H1 (cell line): ENCODE data around the gene MMAB. TPM values are rescaled to one million over a fixed set of nuclear protein-coding genes. Genes with fewer than 3 reads are reported as not detected.

Experiments used
- CTCF ChIA-PET: fragments of 300-600 bp; sonication (Branson Sonifier 250); formaldehyde crosslinking; loops from one replicate; lab custom pipeline; 2021; ENCODE audit not compliant: partially characterized antibody; lab: Charles Lee
- POLR2A ChIA-PET: fragments of 300-600 bp; sonication (Branson Sonifier 250); formaldehyde crosslinking; loops from one replicate; lab custom pipeline; 2021; ENCODE audit warnings: inconsistent platforms; ENCODE audit not compliant: partially characterized antibody; lab: Charles Lee
- DNase-seq, 2 experiments: peaks; one replicate each; pipeline versions ENCODE4 v3.0.0 to v3.0.0-alpha.2; 2010 to 2022; ENCODE audit warnings: low spot score in 2 of 2, low read depth in 1 of 2, mixed read lengths in 1 of 2
- FAIRE-seq: peaks from 2 replicates; lab custom pipeline; 2011; peaks lifted over from hg19 to GRCh38; lab: Jason Lieb, UNC
- H2AFZ ChIP-seq: 2 replicates; pipeline ENCODE4 v1.8.1; 2012; ENCODE audit warnings: low read length, inconsistent platforms
- H2AK5ac ChIP-seq: 2 replicates; pipeline ENCODE4 v1.6.1; 2013; ENCODE audit warnings: low read depth, low read length
- H2BK120ac ChIP-seq: replicated peaks from 2 replicates; pipeline ENCODE3; 2013; ENCODE audit warnings: low read depth, low read length, inconsistent platforms
- H2BK12ac ChIP-seq: 2 replicates; pipeline ENCODE4 v1.6.1; 2013; ENCODE audit warnings: low read depth, low read length
- H2BK15ac ChIP-seq: 2 replicates; pipeline ENCODE4 v1.6.1; 2013; ENCODE audit warnings: low read length
- H2BK20ac ChIP-seq: 2 replicates; pipeline ENCODE4 v1.6.1; 2013; ENCODE audit warnings: low read length
- H2BK5ac ChIP-seq: 2 replicates; pipeline ENCODE4 v1.6.1; 2013; ENCODE audit warnings: low read depth, low read length
- H3K14ac ChIP-seq: 2 replicates; pipeline ENCODE4 v1.6.1; 2013; ENCODE audit warnings: inconsistent platforms; ENCODE audit not compliant: insufficient read length
- H3K18ac ChIP-seq: 2 replicates; pipeline ENCODE4 v1.6.1; 2013; ENCODE audit warnings: low read length; ENCODE audit errors: extremely low read depth
- H3K23ac ChIP-seq: 2 replicates; pipeline ENCODE4 v1.6.1; 2013; ENCODE audit warnings: inconsistent platforms; ENCODE audit not compliant: insufficient read length
- H3K23me2 ChIP-seq: 2 replicates; pipeline ENCODE4 v1.6.1; 2013; ENCODE audit warnings: low read depth, low read length
- H3K27ac ChIP-seq: 2 replicates; pipeline ENCODE4 v1.6.1; 2011; ENCODE audit warnings: low read depth, low read length, inconsistent platforms
- H3K27me3 ChIP-seq, 4 experiments: replicated peaks in 1 of 4; 1 replicate in 1 of 4; 2 replicates in 3 of 4; pipeline versions ENCODE4 v1.6.1 to v1.8.1; 2011 to 2013; ENCODE audit warnings: low read length in 3 of 4, mild to moderate bottlenecking in 3 of 4, inconsistent platforms in 2 of 4, mixed read lengths in 2 of 4, moderate library complexity in 1 of 4; ENCODE audit not compliant: control insufficient read depth in 3 of 4, insufficient read depth in 3 of 4; ENCODE audit errors: extremely low read depth in 1 of 4
- H3K36me3 ChIP-seq, 4 experiments: 2 replicates each; pipeline versions ENCODE4 v1.6.1 to v1.8.1; 2011 to 2013; ENCODE audit warnings: mild to moderate bottlenecking in 4 of 4, low read length in 3 of 4, moderate library complexity in 2 of 4, control low read depth in 1 of 4, inconsistent platforms in 1 of 4; ENCODE audit not compliant: insufficient read depth in 4 of 4, control insufficient read depth in 2 of 4
- H3K4ac ChIP-seq: replicated peaks from 2 replicates; pipeline ENCODE3; 2013; ENCODE audit warnings: low read length, low read depth, mixed read lengths, inconsistent platforms; ENCODE audit not compliant: insufficient read length
- H3K4me1 ChIP-seq, 4 experiments: replicated peaks in 1 of 4; 1 replicate in 1 of 4; 2 replicates in 3 of 4; pipeline versions ENCODE4 v1.6.1 to v1.8.1; 2011 to 2013; ENCODE audit warnings: low read length in 3 of 4, inconsistent platforms in 2 of 4, mixed read lengths in 1 of 4; ENCODE audit not compliant: insufficient read depth in 4 of 4, control insufficient read depth in 3 of 4
- H3K4me2 ChIP-seq, 2 experiments: 2 replicates each; pipeline versions ENCODE4 v1.6.1 to v1.8.1; 2011 to 2013; ENCODE audit warnings: low read depth in 2 of 2, low read length in 2 of 2, control low read depth in 1 of 2, inconsistent platforms in 1 of 2, mild to moderate bottlenecking in 1 of 2; ENCODE audit not compliant: insufficient read depth in 1 of 2
- H3K4me3 ChIP-seq, 4 experiments: fragments of 200-600, 300-600 bp in 1 of 4; sonication (generic), shearing (Covaris generic), sonication (Bioruptor Twin) in 1 of 4; 2 replicates each; pipeline versions ENCODE4 v1.5.1 to v1.8.1; 2011 to 2016; ENCODE audit warnings: low read length in 4 of 4, low read depth in 3 of 4, control low read depth in 2 of 4, inconsistent platforms in 2 of 4, mild to moderate bottlenecking in 2 of 4, mixed read lengths in 1 of 4, moderate library complexity in 1 of 4; ENCODE audit not compliant: insufficient read depth in 2 of 4; ENCODE audit errors: extremely low read depth in 1 of 4
- H3K56ac ChIP-seq: replicated peaks from 2 replicates; pipeline ENCODE3; 2013; ENCODE audit warnings: low read depth, mild to moderate bottlenecking, mixed read lengths, low read length, inconsistent platforms; ENCODE audit not compliant: insufficient read length
- H3K79me1 ChIP-seq: 2 replicates; pipeline ENCODE4 v1.6.1; 2013; ENCODE audit warnings: low read depth, low read length, control low read depth
- H3K79me2 ChIP-seq, 2 experiments: 2 replicates each; pipeline versions ENCODE4 v1.6.1 to v1.8.1; 2012 to 2013; ENCODE audit warnings: low read length in 2 of 2, mild to moderate bottlenecking in 2 of 2, inconsistent platforms in 1 of 2; ENCODE audit not compliant: insufficient read depth in 2 of 2, control insufficient read depth in 1 of 2
- H3K9ac ChIP-seq, 4 experiments: replicated peaks in 1 of 4; 1 replicate in 1 of 4; 2 replicates in 3 of 4; pipeline versions ENCODE4 v1.6.1 to v1.8.1; 2011 to 2013; ENCODE audit warnings: low read depth in 3 of 4, low read length in 3 of 4, control low read depth in 2 of 4, mild to moderate bottlenecking in 2 of 4, moderate library complexity in 2 of 4, inconsistent platforms in 1 of 4; ENCODE audit errors: extremely low read depth in 1 of 4
- H3K9me3 ChIP-seq, 2 experiments: 2 replicates each; pipeline versions ENCODE4 v1.6.1 to v1.8.1; 2012 to 2013; ENCODE audit warnings: mild to moderate bottlenecking in 2 of 2, moderate library complexity in 2 of 2, control low read depth in 1 of 2, inconsistent platforms in 1 of 2, low read depth in 1 of 2, low read length in 1 of 2, mixed read lengths in 1 of 2; ENCODE audit not compliant: insufficient read depth in 2 of 2
- H4K20me1 ChIP-seq, 2 experiments: replicated peaks in 1 of 2; 2 replicates each; pipeline versions ENCODE3 to v1.8.1; 2011 to 2013; ENCODE audit warnings: inconsistent platforms in 2 of 2, low read length in 2 of 2, mild to moderate bottlenecking in 1 of 2; ENCODE audit not compliant: insufficient read depth in 2 of 2, control insufficient read depth in 1 of 2
- H4K5ac ChIP-seq: 2 replicates; pipeline ENCODE4 v1.6.1; 2013; ENCODE audit warnings: low read length, low read depth, mixed read lengths, inconsistent platforms; ENCODE audit not compliant: insufficient read length
- H4K8ac ChIP-seq: 2 replicates; pipeline ENCODE4 v1.8.0; 2013; ENCODE audit warnings: mild to moderate bottlenecking, moderate library complexity, low read length, inconsistent platforms; ENCODE audit not compliant: insufficient read depth; ENCODE audit errors: extremely low read depth
- H4K91ac ChIP-seq: replicated peaks from 2 replicates; pipeline ENCODE3; 2013; ENCODE audit warnings: low read length, mixed read lengths, inconsistent platforms; ENCODE audit not compliant: insufficient read length
- BACH1 ChIP-seq: IDR thresholded peaks from 2 replicates; pipeline ENCODE4 v1.6.1; 2012; ENCODE audit warnings: low read length, improper control_type of control experiment
- BCL11A ChIP-seq, 2 experiments: IDR thresholded peaks; one replicate each; pipeline ENCODE4 v1.6.1; 2011; ENCODE audit warnings: low read depth in 2 of 2, low read length in 2 of 2, mild to moderate bottlenecking in 2 of 2
- CTBP2 ChIP-seq: IDR thresholded peaks from 2 replicates; pipeline ENCODE4 v1.7.0; 2011; ENCODE audit warnings: borderline replicate concordance, mild to moderate bottlenecking, moderate library complexity, mixed read lengths, low read length; ENCODE audit not compliant: insufficient read depth, insufficient read length
- EGR1 ChIP-seq: IDR thresholded peaks from 2 replicates; pipeline ENCODE4 v1.6.1; 2011; ENCODE audit warnings: low read depth, low read length, borderline replicate concordance
- HDAC6 ChIP-seq: IDR thresholded peaks from one replicate; pipeline ENCODE4 v1.7.1; 2012; ENCODE audit warnings: low read depth, mild to moderate bottlenecking, inconsistent platforms, low read length, moderate library complexity
- KDM4A ChIP-seq: IDR thresholded peaks from one replicate; pipeline ENCODE4 v1.7.1; 2012; ENCODE audit warnings: low read depth, mild to moderate bottlenecking, moderate library complexity, low read length, inconsistent platforms; ENCODE audit not compliant: severe bottlenecking
- PHF8 ChIP-seq: fragments of 200-600 bp; sonication (generic); conservative IDR thresholded peaks from 2 replicates; pipeline ENCODE4 v1.7.1; 2012; ENCODE audit warnings: low read depth, mild to moderate bottlenecking, inconsistent platforms, low read length, moderate library complexity
- RBBP5 ChIP-seq: IDR thresholded peaks from 2 replicates; pipeline ENCODE4 v1.7.1; 2012; ENCODE audit warnings: low read depth, mild to moderate bottlenecking, inconsistent platforms, low read length, moderate library complexity, borderline replicate concordance
- SAP30 ChIP-seq: fragments of 300-600 bp; sonication (generic); IDR thresholded peaks from 2 replicates; pipeline ENCODE4 v1.7.1; 2012; ENCODE audit warnings: low read length, moderate library complexity, mild to moderate bottlenecking, inconsistent platforms; ENCODE audit not compliant: insufficient read depth, insufficient replicate concordance
- SP4 ChIP-seq: IDR thresholded peaks from 2 replicates; pipeline ENCODE4 v1.6.1; 2012; ENCODE audit warnings: low read length, inconsistent platforms
- TAF1 ChIP-seq: IDR thresholded peaks from 2 replicates; pipeline ENCODE4 v1.6.1; 2011; ENCODE audit warnings: mild to moderate bottlenecking, low read depth, low read length
- TCF12 ChIP-seq: IDR thresholded peaks from 2 replicates; pipeline ENCODE4 v1.6.1; 2011; ENCODE audit warnings: low read depth, mild to moderate bottlenecking, low read length
- TEAD4 ChIP-seq: IDR thresholded peaks from 2 replicates; pipeline ENCODE4 v1.6.1; 2012; ENCODE audit warnings: low read depth, low read length, inconsistent platforms, mixed read lengths
- YY1 ChIP-seq: IDR thresholded peaks from 2 replicates; pipeline ENCODE4 v1.6.1; 2011; ENCODE audit warnings: low read depth, mild to moderate bottlenecking, low read length
- WGBS, 2 experiments: shearing (Covaris generic) in 1 of 2; methylation state at CpG; one replicate each; pipeline versions ENCODE4 v1.1.6 to v1.1.7; 2013 to 2015; ENCODE audit warnings: low lambda C conversion rate in 2 of 2, mixed read lengths in 2 of 2, inconsistent platforms in 1 of 2, low coverage in 1 of 2, missing lambda C conversion rate in 1 of 2; ENCODE audit not compliant: insufficient replicate concordance in 2 of 2, insufficient coverage in 1 of 2, insufficient read length in 1 of 2; ENCODE audit errors: extremely low coverage in 1 of 2, missing lambda C conversion rate in 1 of 2; 5-methylcytosine and 5-hydroxymethylcytosine counted together
- polyA plus RNA-seq, 7 experiments: library from polyadenylated mRNA; depleted of rRNA in 3 of 7; stranded (reverse) in 5 of 7; unstranded in 2 of 7; fragments of >200 nt in 5 of 7; fragments of 200-250 nt in 2 of 7; gene quantifications; 1 replicate in 5 of 7; 2 replicates in 1 of 7; 4 replicates in 1 of 7; pipeline versions ENCODE4 v1.2.1 to v1.2.3, GENCODE V29; 2011 to 2013; ENCODE audit warnings: missing spikeins in 2 of 7, mixed read lengths in 2 of 7
- total RNA-seq: library from RNA; stranded (reverse); fragmentation: NEBNext Ultra II Directional; extraction: Animal tissue kit (Norgen Biotek cat#: 25700); gene quantifications from 2 replicates; pipeline ENCODE4 v1.2.1, GENCODE V29; 2021

The MMAB gene
- total and polyA plus RNA-seq, 2 of the 8 experiments (the other 6 are each of a cell fraction or from before 2014, with no cell fraction given) = 12.9 to 18.5 TPM

DNA sequence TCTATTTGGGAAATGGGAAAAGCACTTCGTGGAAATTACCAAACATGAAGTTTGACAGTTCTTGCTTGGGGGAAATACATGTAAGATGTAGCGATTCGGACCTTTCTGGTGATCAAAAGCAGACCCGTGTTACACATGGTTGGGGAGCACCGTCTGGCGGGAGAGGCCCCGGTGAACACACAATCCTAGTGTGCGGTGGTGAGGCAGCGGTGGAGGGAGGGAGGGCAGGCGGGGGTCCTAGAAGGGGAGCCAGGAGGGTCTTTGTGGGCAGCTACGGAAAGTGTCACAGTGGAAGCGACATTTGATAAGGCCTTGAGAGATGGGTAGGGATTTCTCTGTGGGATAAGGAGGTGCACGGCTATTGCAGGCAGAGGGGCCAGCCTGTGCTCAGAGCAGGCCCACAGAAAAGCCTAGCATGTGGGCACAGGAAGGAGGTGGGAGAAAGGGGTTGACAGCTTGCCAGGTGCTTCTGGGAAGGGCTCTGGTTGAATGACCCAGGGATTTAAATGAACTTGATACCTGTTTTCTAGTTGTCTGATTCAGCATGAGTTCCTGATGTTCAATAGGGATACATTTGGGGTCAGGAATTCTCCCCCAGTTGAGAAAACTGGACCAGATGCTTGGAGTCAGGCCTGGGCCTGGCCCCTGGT, 7.5 kb upstream of the MMAB start:
- H3K4me2 ChIP-seq = no peak overlapping the region
- POLR2A ChIA-PET = interaction anchor here (1.4 kb wide), 1 partner anchor 9 kb away, joined by 5 read pairs; no protein-coding TSS in a partner anchor
- H3K14ac ChIP-seq = no peak overlapping the region
- no peaks in the 10 kb centered on the region for H3K23me2 ChIP-seq
- no peaks in the 10 kb centered on the region; the same call in 1 of the 2 replicates for H3K79me1 ChIP-seq
- H4K91ac ChIP-seq = no peak overlapping the region
- H3K4me1 ChIP-seq = no peaks in the 10 kb centered on the region
- no peak overlapping the region for H2BK20ac ChIP-seq
- H3K4me3 ChIP-seq = no peak overlapping the region
- H3K27me3 ChIP-seq = no peaks in the 10 kb centered on the region
- DNase-seq (no peak), FAIRE-seq (no peak)
- no peak overlapping the region for H2BK5ac ChIP-seq
- H3K56ac ChIP-seq = no peak overlapping the region
- peaks cover 0 to 5% of the 10 kb centered on the region in 2 experiments for H4K20me1 ChIP-seq
- CTCF ChIA-PET = interaction anchor here (2.0 to 8.0 kb wide), 2 partner anchors 19 to 192 kb away, joined by 4 to 68 read pairs; no protein-coding TSS in a partner anchor
- H2AK5ac ChIP-seq = no peak overlapping the region
- H4K8ac ChIP-seq = no peak overlapping the region; the same call in 1 of the 2 replicates
- no peaks in the 10 kb centered on the region for H3K79me2 ChIP-seq
- H3K9ac ChIP-seq = no peak overlapping the region
- no peak overlapping the region for H2AFZ ChIP-seq
- no peak overlapping the region for H3K18ac ChIP-seq
- H3K4ac ChIP-seq = no peak overlapping the region
- WGBS, 2 experiments = 92% methylated on average over 12 of the region's 13 CpGs; no CpG with 5 or more reads in 1 of the 2 experiments
- peaks cover 6 to 57% (median 18%) of the 10 kb centered on the region in 4 experiments; a peak in 6 of 8 replicates for H3K36me3 ChIP-seq
- H3K27ac ChIP-seq = no peak overlapping the region
- H3K9me3 ChIP-seq = no peaks in the 10 kb centered on the region
- H4K5ac ChIP-seq = no peak overlapping the region
- H2BK12ac ChIP-seq = no peak overlapping the region
- no peak overlapping the region for H2BK120ac ChIP-seq
- no peak overlapping the region for H2BK15ac ChIP-seq
- no peak overlapping the region for H3K23ac ChIP-seq
- TF ChIP-seq BCL11A (IDR thresholded peaks at IDR 0.05; ENCODE audit: low read depth in 2 of 2, low read length in 2 of 2) = no peak
- no peak for TF ChIP-seq SAP30
- TF ChIP-seq BACH1 = no peak
- TF ChIP-seq RBBP5 = no peak
- TF ChIP-seq CTBP2 = no peak
- no peak for TF ChIP-seq TCF12
- no peak for TF ChIP-seq SP4
- no peak for TF ChIP-seq TAF1
- no peak for TF ChIP-seq TEAD4
- no peak for TF ChIP-seq HDAC6
- no peak for TF ChIP-seq YY1
- TF ChIP-seq EGR1 = no peak
- no peak for TF ChIP-seq PHF8
- TF ChIP-seq KDM4A = no peak
